A549 (cell line): ENCODE data around the gene CCDC159. TPM values are rescaled to one million over a fixed set of nuclear protein-coding genes. Genes with fewer than 3 reads are reported as not detected.

Source experiments
- ATAC-seq, 2 experiments: fragments of 200-7000 bp in 1 of 2; fragments of >200 bp in 1 of 2; cut with Nextera tagmentation in 1 of 2; cut with Tn5 transposase in 1 of 2; 3 replicates each; pipeline versions ENCODE4 v1.8.0 to v1.9.1; 2018 to 2020; ENCODE audit warnings: mild to moderate bottlenecking in 1 of 2, moderate library complexity in 1 of 2
- CTCF ChIA-PET: fragments of 300-600 bp; sonication (Branson Sonifier 250); formaldehyde crosslinking; extraction: SDS; loops from one replicate; lab custom pipeline; 2021; ENCODE audit warnings: antibody characterized with exemption, inconsistent platforms; lab: Yijun Ruan, JAX
- POLR2A ChIA-PET: fragments of 350-600 bp; formaldehyde crosslinking; extraction: SDS; loops from one replicate; lab custom pipeline; 2021; ENCODE audit warnings: antibody characterized with exemption, inconsistent platforms; lab: Yijun Ruan, JAX
- DNase-seq, 2 experiments: peaks; one replicate each; pipeline versions ENCODE4 v3.0.0 to v3.0.0-alpha.2; 2011 to 2016; ENCODE audit warnings: low read depth in 1 of 2, low spot score in 1 of 2
- FAIRE-seq: peaks from 2 replicates; lab custom pipeline; 2011; peaks lifted over from hg19 to GRCh38; lab: Jason Lieb, UNC
- H3K27ac ChIP-seq, 2 experiments: fragments of >200 bp; sonication (Bioruptor Twin); formaldehyde crosslinking; 3 replicates each; pipeline ENCODE4 v1.5.1; 2016 to 2017
- H3K4me1 ChIP-seq: fragments of >200 bp; sonication (Bioruptor Twin); formaldehyde crosslinking; 3 replicates; pipeline ENCODE4 v1.6.1; 2016
- H3K4me2 ChIP-seq: fragments of >200 bp; sonication (Bioruptor Twin); formaldehyde crosslinking; 3 replicates; pipeline ENCODE4 v1.6.1; 2016
- H3K4me3 ChIP-seq: fragments of >200 bp; sonication (Bioruptor Twin); formaldehyde crosslinking; 3 replicates; pipeline ENCODE4 v1.5.1; 2016
- H3K9me3 ChIP-seq: fragments of >200 bp; sonication (Bioruptor Twin); formaldehyde crosslinking; 3 replicates; pipeline ENCODE4 v1.6.1; 2016
- BHLHE40 ChIP-seq: IDR thresholded peaks from 2 replicates; pipeline ENCODE4 v1.6.1; 2012; ENCODE audit warnings: low read depth, low read length, inconsistent platforms
- CBX2 ChIP-seq: fragments of 200-600 bp; sonication (generic); IDR thresholded peaks from 2 replicates; pipeline ENCODE4 v1.6.1; 2016; ENCODE audit warnings: low read depth, mild to moderate bottlenecking, borderline replicate concordance
- CEBPB ChIP-seq, 2 experiments: fragments of >200 bp in 1 of 2; sonication (Bioruptor Twin) in 1 of 2; formaldehyde crosslinking in 1 of 2; IDR thresholded peaks; 2 replicates each; pipeline ENCODE4 v1.6.1; 2012 to 2016
- CHD4 ChIP-seq: fragments of 200-600 bp; sonication (generic); IDR thresholded peaks from 2 replicates; pipeline ENCODE4 v1.6.1; 2016; ENCODE audit warnings: antibody characterized with exemption, mild to moderate bottlenecking, borderline replicate concordance
- EHMT2 ChIP-seq: fragments of 200-600 bp; sonication (generic); IDR thresholded peaks from 2 replicates; pipeline ENCODE4 v1.6.1; 2016; ENCODE audit warnings: antibody characterized with exemption, low read depth, mild to moderate bottlenecking, moderate library complexity
- ESRRA ChIP-seq: fragments of 150-350 bp; IDR thresholded peaks from 2 replicates; pipeline ENCODE4 v1.6.1; 2014; ENCODE audit warnings: mild to moderate bottlenecking, low read length, borderline replicate concordance
- HDAC2 ChIP-seq: fragments of 200-600 bp; sonication (generic); IDR thresholded peaks from 2 replicates; pipeline ENCODE4 v1.6.1; 2016
- HES2 ChIP-seq: fragments of >200 bp; sonication (Bioruptor Twin); formaldehyde crosslinking; IDR thresholded peaks from 2 replicates; pipeline ENCODE4 v1.6.1; 2016
- HEYL ChIP-seq: fragments of 250-450 bp; sonication (Bioruptor Pico); IDR thresholded peaks from 2 replicates; pipeline ENCODE4 v1.8.0; 2021; ENCODE audit warnings: mild to moderate bottlenecking, moderate library complexity
- HOXB13 ChIP-seq: fragments of 250-450 bp; sonication (Bioruptor Pico); IDR thresholded peaks from 2 replicates; pipeline ENCODE4 v1.5.0; 2020; ENCODE audit warnings: low read depth, mild to moderate bottlenecking, moderate library complexity
- HOXB5 ChIP-seq: fragments of 250-450 bp; sonication (Bioruptor Pico); IDR thresholded peaks from 2 replicates; pipeline ENCODE4 v1.5.0; 2020; ENCODE audit warnings: mild to moderate bottlenecking, moderate library complexity
- JUNB ChIP-seq: fragments of >200 bp; sonication (Bioruptor Twin); formaldehyde crosslinking; IDR thresholded peaks from 2 replicates; pipeline ENCODE4 v1.6.1; 2016
- KDM1A ChIP-seq: fragments of 200-600 bp; sonication (generic); IDR thresholded peaks from 2 replicates; pipeline ENCODE4 v1.6.1; 2016; ENCODE audit warnings: low read depth, mild to moderate bottlenecking
- MAFK ChIP-seq: fragments of 450-650 bp; IDR thresholded peaks from 2 replicates; pipeline ENCODE4 v1.6.1; 2014; ENCODE audit not compliant: partially characterized antibody
- MAX ChIP-seq: IDR thresholded peaks from 2 replicates; pipeline ENCODE4 v1.6.1; 2012
- MAZ ChIP-seq: fragments of 150-350 bp; IDR thresholded peaks from 2 replicates; pipeline ENCODE4 v1.6.1; 2014; ENCODE audit warnings: antibody characterized with exemption, low read depth, low read length, borderline replicate concordance
- NFE2L2 ChIP-seq: fragments of 150-350 bp; conservative IDR thresholded peaks from 2 replicates; pipeline ENCODE4 v1.6.1; 2014; ENCODE audit warnings: low read length
- NR3C1 ChIP-seq: fragments of >200 bp; sonication (Bioruptor Twin); formaldehyde crosslinking; IDR thresholded peaks from 3 replicates; pipeline ENCODE4 v1.6.1; 2017
- RARB ChIP-seq: fragments of 250-450 bp; sonication (Bioruptor Pico); IDR thresholded peaks from 2 replicates; pipeline ENCODE4 v1.8.0; 2021; ENCODE audit warnings: mild to moderate bottlenecking, moderate library complexity
- SMC3 ChIP-seq: fragments of >200 bp; sonication (Bioruptor Twin); formaldehyde crosslinking; IDR thresholded peaks from 3 replicates; pipeline ENCODE4 v1.6.1; 2018; ENCODE audit warnings: inconsistent platforms
- SREBF2 ChIP-seq: fragments of 450-650 bp; IDR thresholded peaks from 2 replicates; pipeline ENCODE4 v1.6.1; 2014; ENCODE audit warnings: mild to moderate bottlenecking, moderate library complexity
- TFCP2L1 ChIP-seq: fragments of 250-450 bp; sonication (Bioruptor Pico); IDR thresholded peaks from 2 replicates; pipeline ENCODE4 v1.5.0; 2021; ENCODE audit warnings: mild to moderate bottlenecking
- ZC3H11A ChIP-seq: fragments of 450-650 bp; IDR thresholded peaks from 2 replicates; pipeline ENCODE4 v1.6.1; 2014; ENCODE audit warnings: antibody characterized with exemption, mild to moderate bottlenecking
- WGBS: methylation state at CpG from one replicate; pipeline ENCODE4 v1.1.6; 2017; ENCODE audit errors: missing lambda C conversion rate; 5-methylcytosine and 5-hydroxymethylcytosine counted together
- polyA plus RNA-seq, 4 experiments: library from polyadenylated mRNA; depleted of rRNA in 3 of 4; stranded (reverse); fragments of >200 nt; fragmentation: RNase III in 1 of 4; extraction: RNeasy Plus Mini Kit Qiagen cat#74134 plus additional on column Dnase treatment in 1 of 4; gene quantifications; 2 replicates in 3 of 4; 3 replicates in 1 of 4; pipeline ENCODE4 v1.2.3, GENCODE V29; 2011 to 2017
- TF ChIP-seq, protein P1 (sequence below): fragments of 250-450 bp; sonication (Bioruptor Pico); IDR thresholded peaks from 2 replicates; pipeline ENCODE4 v1.5.0; 2021; ENCODE audit warnings: mild to moderate bottlenecking, moderate library complexity, borderline replicate concordance
- TF ChIP-seq, protein P2 (sequence below): fragments of 250-450 bp; sonication (Bioruptor Pico); IDR thresholded peaks from 2 replicates; pipeline ENCODE4 v1.5.0; 2020; ENCODE audit warnings: low read depth, mild to moderate bottlenecking, moderate library complexity
- TF ChIP-seq, protein P3 (sequence below): IDR thresholded peaks from 2 replicates; pipeline ENCODE4 v1.6.1; 2012
- TF ChIP-seq, protein P4 (sequence below): fragments of >200 bp; sonication (Bioruptor Twin); formaldehyde crosslinking; IDR thresholded peaks from 3 replicates; pipeline ENCODE4 v1.6.1; 2016

The CCDC159 gene
- polyA plus RNA-seq, 2 of the 4 experiments (the other 2 are of a cell fraction), result 8.4 to 11.3 TPM

DNA sequence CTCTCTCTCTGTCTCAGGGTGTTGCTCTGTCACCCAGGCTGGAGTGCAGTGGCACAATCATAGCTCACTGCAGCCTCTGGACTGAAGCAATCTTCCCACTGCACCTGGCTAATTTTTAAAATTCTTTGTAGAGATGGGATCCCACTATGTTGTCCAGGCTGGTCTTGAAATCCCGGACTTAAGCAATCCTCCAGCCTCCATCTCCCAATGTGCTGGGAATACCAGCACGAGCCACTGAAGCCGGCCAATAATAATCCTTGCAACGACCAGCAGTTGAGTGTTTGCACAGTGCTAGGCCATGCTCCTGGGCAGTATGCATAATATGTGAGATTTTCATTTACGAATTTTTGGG, 38.4 kb downstream of the CCDC159 start:
- FAIRE-seq, result no peak

DNA sequence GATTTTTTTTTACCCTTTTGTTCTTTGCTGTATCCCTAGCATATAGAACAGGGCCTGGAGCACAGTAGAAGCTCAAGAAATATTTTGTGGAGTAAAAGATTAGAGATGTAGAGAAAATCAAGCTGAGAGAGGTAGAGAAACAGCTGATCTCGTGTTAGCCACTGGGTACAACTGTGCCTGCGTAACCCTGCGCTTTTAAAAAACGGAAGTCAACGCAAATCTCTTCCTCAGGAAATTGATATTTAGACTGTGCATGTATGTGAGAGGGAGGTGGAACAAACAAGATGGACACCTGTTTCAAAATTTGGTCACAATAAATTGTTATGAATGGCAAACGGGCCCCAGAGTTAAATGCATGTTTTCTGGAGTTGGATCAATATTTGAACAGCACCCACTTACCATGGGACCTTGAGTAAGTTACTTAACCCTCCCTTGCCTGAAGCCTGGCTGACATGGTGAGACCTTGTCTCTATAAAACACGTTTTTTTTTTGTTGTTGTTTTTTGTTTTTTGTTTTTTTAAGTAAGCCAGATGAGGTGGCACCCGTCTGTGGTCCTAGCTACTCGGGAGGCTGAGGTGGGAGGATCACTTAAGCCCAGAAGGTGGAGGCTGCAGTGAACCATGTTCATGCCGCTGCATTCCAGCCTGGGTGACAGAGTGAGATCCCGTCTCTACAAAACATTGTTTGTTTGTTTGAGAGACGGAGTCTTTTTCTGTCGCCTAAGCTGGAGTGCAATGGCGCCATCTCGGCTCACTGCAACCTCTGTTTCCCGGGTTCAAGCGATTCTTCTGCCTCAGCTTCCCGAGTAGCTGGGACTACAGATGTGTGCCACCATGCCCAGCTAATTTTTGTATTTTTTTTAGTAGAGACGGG, 41.1 kb downstream of the CCDC159 start:
- WGBS, result 69% methylated on average over 19 of the region's 19 CpGs
- Histone ChIP-seq H3K27ac (no peak overlapping the region), H3K4me1 (0 out of 3 replicates have a peak, but pooled peaks cover 2% of the 10 kb centered on the region), H3K4me3 (no peak overlapping the region), H3K4me2 (no peak overlapping the region), H3K9me3 (peaks cover 3% of the 10 kb centered on the region; the same call in 1 of the 3 replicates)
- ChIA-PET POLR2A (no interaction called here), CTCF (interaction anchor here (1.3 kb wide), 1 partner anchor 53 kb away, joined by 3 read pairs; no protein-coding TSS in a partner anchor)
- DNase-seq (no peak), FAIRE-seq (no peak), ATAC-seq (no peak)
- no peak for TF ChIP-seq NFE2L2
- TF ChIP-seq HES2, result no peak
- TF ChIP-seq HOXB5 (CRISPR knock-in tag), result no peak
- no peak for TF ChIP-seq HOXB13 (CRISPR knock-in tag)
- TF ChIP-seq BHLHE40, result no peak
- TF ChIP-seq, protein P1, sequence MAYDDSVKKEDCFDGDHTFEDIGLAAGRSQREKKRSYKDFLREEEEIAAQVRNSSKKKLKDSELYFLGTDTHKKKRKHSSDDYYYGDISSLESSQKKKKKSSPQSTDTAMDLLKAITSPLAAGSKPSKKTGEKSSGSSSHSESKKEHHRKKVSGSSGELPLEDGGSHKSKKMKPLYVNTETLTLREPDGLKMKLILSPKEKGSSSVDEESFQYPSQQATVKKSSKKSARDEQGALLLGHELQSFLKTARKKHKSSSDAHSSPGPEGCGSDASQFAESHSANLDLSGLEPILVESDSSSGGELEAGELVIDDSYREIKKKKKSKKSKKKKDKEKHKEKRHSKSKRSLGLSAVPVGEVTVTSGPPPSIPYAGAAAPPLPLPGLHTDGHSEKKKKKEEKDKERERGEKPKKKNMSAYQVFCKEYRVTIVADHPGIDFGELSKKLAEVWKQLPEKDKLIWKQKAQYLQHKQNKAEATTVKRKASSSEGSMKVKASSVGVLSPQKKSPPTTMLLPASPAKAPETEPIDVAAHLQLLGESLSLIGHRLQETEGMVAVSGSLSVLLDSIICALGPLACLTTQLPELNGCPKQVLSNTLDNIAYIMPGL (CRISPR knock-in tag), result no peak
- TF ChIP-seq CHD4, result no peak
- TF ChIP-seq HDAC2, result no peak
- TF ChIP-seq CEBPB (IDR thresholded peaks at IDR 0.05), result no peak
- TF ChIP-seq HEYL (CRISPR knock-in tag), result no peak
- no peak for TF ChIP-seq SMC3
- no peak for TF ChIP-seq CBX2
- TF ChIP-seq ZC3H11A, result no peak
- TF ChIP-seq, protein P2, sequence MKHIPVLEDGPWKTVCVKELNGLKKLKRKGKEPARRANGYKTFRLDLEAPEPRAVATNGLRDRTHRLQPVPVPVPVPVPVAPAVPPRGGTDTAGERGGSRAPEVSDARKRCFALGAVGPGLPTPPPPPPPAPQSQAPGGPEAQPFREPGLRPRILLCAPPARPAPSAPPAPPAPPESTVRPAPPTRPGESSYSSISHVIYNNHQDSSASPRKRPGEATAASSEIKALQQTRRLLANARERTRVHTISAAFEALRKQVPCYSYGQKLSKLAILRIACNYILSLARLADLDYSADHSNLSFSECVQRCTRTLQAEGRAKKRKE (CRISPR knock-in tag), result no peak
- TF ChIP-seq MAZ, result no peak
- TF ChIP-seq JUNB, result no peak
- no peak for TF ChIP-seq MAFK

More for the DNA sequence above, 38.4 kb downstream of the CCDC159 start:
- ATAC-seq (no peak), DNase-seq (no peak)
- POLR2A ChIA-PET, result interaction anchor here (2.4 kb wide), 1 partner anchor 10 kb away, joined by 10 read pairs; no protein-coding TSS in a partner anchor
- H3K27ac ChIP-seq, result no peak overlapping the region
- H3K4me2 ChIP-seq, result no peak overlapping the region; the same call in 2 of the 3 replicates
- CTCF ChIA-PET, result interaction anchor here (0.5 to 5.8 kb wide), 7 partner anchors 14 to 131 kb away, joined by 3 to 50 read pairs (median 3); partner anchors contain the start of gene RGL3
- TF ChIP-seq NFE2L2 (no peak), KDM1A (no peak), MAX (no peak), SREBF2 (no peak), NR3C1 (no peak), TFCP2L1 (CRISPR knock-in tag) (no peak), RARB (CRISPR knock-in tag) (no peak), EHMT2 (no peak), ESRRA (no peak)
- TF ChIP-seq, protein P3, sequence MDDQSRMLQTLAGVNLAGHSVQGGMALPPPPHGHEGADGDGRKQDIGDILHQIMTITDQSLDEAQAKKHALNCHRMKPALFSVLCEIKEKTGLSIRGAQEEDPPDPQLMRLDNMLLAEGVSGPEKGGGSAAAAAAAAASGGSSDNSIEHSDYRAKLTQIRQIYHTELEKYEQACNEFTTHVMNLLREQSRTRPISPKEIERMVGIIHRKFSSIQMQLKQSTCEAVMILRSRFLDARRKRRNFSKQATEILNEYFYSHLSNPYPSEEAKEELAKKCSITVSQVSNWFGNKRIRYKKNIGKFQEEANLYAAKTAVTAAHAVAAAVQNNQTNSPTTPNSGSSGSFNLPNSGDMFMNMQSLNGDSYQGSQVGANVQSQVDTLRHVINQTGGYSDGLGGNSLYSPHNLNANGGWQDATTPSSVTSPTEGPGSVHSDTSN, result no peak
- TF ChIP-seq, protein P1 (CRISPR knock-in tag), result no peak
- TF ChIP-seq, protein P4, sequence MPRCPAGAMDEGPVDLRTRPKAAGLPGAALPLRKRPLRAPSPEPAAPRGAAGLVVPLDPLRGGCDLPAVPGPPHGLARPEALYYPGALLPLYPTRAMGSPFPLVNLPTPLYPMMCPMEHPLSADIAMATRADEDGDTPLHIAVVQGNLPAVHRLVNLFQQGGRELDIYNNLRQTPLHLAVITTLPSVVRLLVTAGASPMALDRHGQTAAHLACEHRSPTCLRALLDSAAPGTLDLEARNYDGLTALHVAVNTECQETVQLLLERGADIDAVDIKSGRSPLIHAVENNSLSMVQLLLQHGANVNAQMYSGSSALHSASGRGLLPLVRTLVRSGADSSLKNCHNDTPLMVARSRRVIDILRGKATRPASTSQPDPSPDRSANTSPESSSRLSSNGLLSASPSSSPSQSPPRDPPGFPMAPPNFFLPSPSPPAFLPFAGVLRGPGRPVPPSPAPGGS, result no peak
- peaks cover 9% of the 10 kb centered on the region for H3K4me1 ChIP-seq
- no peaks in the 10 kb centered on the region for H3K9me3 ChIP-seq
- H3K4me3 ChIP-seq, result no peak overlapping the region
- WGBS, result 84% methylated on average over 5 of the region's 5 CpGs
